DOHH2 (cell line): ENCODE data around the gene PPP1R15A.

Experiments used
- CTCF ChIP-seq: fragments of 200-600 bp; sonication (generic); IDR thresholded peaks from one replicate; pipeline ENCODE4 v1.5.1; 2014; ENCODE audit warnings: antibody characterized with exemption, mild to moderate bottlenecking, low read depth, low read length; ENCODE audit not compliant: poor library complexity, severe bottlenecking
- EZH2phosphoT487 ChIP-seq: fragments of 200-600 bp; sonication (generic); IDR thresholded peaks from 2 replicates; pipeline ENCODE4 v1.6.1; 2017; ENCODE audit warnings: borderline replicate concordance, mild to moderate bottlenecking, antibody characterized with exemption, low read length, moderate library complexity, mixed read lengths

GRCh38 chr19:48918801-48919247 lies 46.6 kb downstream of the PPP1R15A start:
- no peak for TF ChIP-seq CTCF
- no peak for TF ChIP-seq EZH2phosphoT487
